Gastrocnemius medialis (tissue), 4 donors: ENCODE data around the gene COL27A1.

Experiments
- CTCF ChIP-seq, 5 experiments: fragments of 450-650 bp in 3 of 5; fragments of 200-600 bp in 2 of 5; sonication (generic) in 2 of 5; IDR thresholded peaks in 4 of 5; conservative IDR thresholded peaks in 1 of 5; 1 replicate in 4 of 5; 2 replicates in 1 of 5; pipeline ENCODE4 v1.5.1; 2016 to 2019; ENCODE audit warnings: antibody characterized with exemption in 5 of 5, mild to moderate bottlenecking in 3 of 5, moderate library complexity in 3 of 5
- POLR2A ChIP-seq, 2 donors: fragments of 450-650 bp; IDR thresholded peaks; one replicate each; pipeline ENCODE4 v1.6.1; 2017; ENCODE audit warnings: antibody characterized with exemption in 2 of 2, mild to moderate bottlenecking in 2 of 2, moderate library complexity in 2 of 2

GRCh38 chr9:114361542-114361941 lies 206.2 kb downstream of the COL27A1 start:
- TF ChIP-seq CTCF (IDR thresholded peaks at IDR 0.05 in 4 of 5, conservative IDR thresholded peaks at IDR 0.05 in 1 of 5) (no peak), POLR2A (IDR thresholded peaks at IDR 0.05) (no peak)
